ENCODE measurements around the gene TOP1.

TOP1 gene

DNA sequence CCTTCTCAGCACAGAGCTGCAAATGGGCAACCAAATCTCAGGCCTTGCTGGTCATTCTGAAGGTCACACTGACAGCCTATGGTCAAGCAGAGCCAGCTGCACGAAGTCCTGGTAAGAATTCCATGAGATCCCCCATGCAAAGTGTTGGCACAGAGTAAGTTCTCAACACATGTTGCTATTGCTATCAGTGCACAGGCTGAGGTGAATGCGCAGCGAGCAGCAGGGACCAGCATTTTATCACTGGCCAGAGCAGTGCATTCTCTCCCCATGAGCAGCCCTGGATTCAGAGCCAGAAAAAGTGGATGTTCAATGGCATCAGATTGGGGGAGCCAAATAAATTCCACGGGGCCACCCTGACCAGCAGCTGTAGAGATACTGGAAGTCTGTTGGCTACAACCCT is 44.1 kb upstream of the TOP1 start:
- ChIA-PET POLR2A (no interaction called here), CTCF (interaction anchor here (0.6 to 10.9 kb wide), 3 partner anchors 112 to 596 kb away, joined by 4 to 138 read pairs (median 5); partner anchors contain the start of gene LPIN3)

DNA sequence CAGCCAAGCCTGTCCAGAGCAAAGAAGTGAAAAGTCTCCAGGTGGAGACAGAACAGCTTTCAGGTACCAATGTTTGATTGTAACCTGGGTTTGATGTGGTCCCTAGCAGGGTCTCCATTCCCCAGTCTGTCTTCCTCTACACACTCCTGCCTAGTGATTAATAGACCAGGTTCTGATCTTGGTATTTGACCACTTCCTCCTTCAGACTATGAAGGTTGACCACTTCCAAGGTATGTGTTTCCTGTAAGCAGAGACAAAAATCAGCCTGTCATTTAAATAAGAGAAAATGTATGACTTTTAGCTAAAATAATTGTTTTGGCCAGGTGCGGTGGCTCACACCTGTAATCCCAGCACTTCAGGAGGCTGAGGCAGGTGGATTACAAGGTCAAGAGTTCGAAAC is 41.8 kb upstream of the TOP1 start:
- CTCF ChIA-PET: interaction anchor here (0.8 to 10.9 kb wide), 5 partner anchors 18 to 149 kb away, joined by 3 to 138 read pairs (median 12); no protein-coding TSS in a partner anchor
- Histone ChIP-seq H3K36me3 (ENCODE audit: control insufficient read depth in 2 of 2, insufficient read depth in 1 of 2, low read length in 2 of 2) (no peaks in the 10 kb centered on the region), H3K4me1 (ENCODE audit: control insufficient read depth, insufficient read depth, low read length) (no peaks in the 10 kb centered on the region), H3K4me3 (ENCODE audit: low read depth, low read length) (no peak overlapping the region), H3K27ac (ENCODE audit: extremely low read depth, low read depth, low read length) (no peak overlapping the region), H3K9me3 (ENCODE audit: control insufficient read depth, insufficient read depth, low read depth, low read length) (no peaks in the 10 kb centered on the region)
- TF ChIP-seq GLIS1 (tag by site-specific recombination; IDR thresholded peaks at IDR 0.05) (no peak), ZNF660 (tag by site-specific recombination; IDR thresholded peaks at IDR 0.05) (no peak), ZNF354C (tag by site-specific recombination; IDR thresholded peaks at IDR 0.05; ENCODE audit: borderline replicate concordance, low read depth) (no peak), ZNF239 (tag by site-specific recombination; IDR thresholded peaks at IDR 0.05) (no peak), ZNF169 (tag by site-specific recombination; IDR thresholded peaks at IDR 0.05) (no peak), ZNF658 (tag by site-specific recombination; IDR thresholded peaks at IDR 0.05) (no peak), SP7 (tag by site-specific recombination; IDR thresholded peaks at IDR 0.05) (no peak), SCRT2 (tag by site-specific recombination; IDR thresholded peaks at IDR 0.05) (no peak), ZNF510 (tag by site-specific recombination; IDR thresholded peaks at IDR 0.05; ENCODE audit: insufficient replicate concordance) (no peak), OSR2 (tag by site-specific recombination; IDR thresholded peaks at IDR 0.05) (no peak), ZNF701 (tag by site-specific recombination; IDR thresholded peaks at IDR 0.05) (no peak), GFI1B (tag by site-specific recombination; IDR thresholded peaks at IDR 0.05) (no peak), OVOL3 (tag by site-specific recombination; IDR thresholded peaks at IDR 0.05) (no peak), FEZF1 (tag by site-specific recombination; IDR thresholded peaks at IDR 0.05) (no peak)
- TF ChIP-seq, protein P1, sequence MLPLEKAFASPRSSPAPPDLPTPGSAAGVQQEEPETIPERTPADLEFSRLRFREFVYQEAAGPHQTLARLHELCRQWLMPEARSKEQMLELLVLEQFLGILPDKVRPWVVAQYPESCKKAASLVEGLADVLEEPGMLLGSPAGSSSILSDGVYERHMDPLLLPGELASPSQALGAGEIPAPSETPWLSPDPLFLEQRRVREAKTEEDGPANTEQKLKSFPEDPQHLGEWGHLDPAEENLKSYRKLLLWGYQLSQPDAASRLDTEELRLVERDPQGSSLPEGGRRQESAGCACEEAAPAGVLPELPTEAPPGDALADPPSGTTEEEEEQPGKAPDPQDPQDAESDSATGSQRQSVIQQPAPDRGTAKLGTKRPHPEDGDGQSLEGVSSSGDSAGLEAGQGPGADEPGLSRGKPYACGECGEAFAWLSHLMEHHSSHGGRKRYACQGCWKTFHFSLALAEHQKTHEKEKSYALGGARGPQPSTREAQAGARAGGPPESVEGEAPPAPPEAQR (tag by site-specific recombination; IDR thresholded peaks at IDR 0.05): no peak
- TF ChIP-seq, protein P2, sequence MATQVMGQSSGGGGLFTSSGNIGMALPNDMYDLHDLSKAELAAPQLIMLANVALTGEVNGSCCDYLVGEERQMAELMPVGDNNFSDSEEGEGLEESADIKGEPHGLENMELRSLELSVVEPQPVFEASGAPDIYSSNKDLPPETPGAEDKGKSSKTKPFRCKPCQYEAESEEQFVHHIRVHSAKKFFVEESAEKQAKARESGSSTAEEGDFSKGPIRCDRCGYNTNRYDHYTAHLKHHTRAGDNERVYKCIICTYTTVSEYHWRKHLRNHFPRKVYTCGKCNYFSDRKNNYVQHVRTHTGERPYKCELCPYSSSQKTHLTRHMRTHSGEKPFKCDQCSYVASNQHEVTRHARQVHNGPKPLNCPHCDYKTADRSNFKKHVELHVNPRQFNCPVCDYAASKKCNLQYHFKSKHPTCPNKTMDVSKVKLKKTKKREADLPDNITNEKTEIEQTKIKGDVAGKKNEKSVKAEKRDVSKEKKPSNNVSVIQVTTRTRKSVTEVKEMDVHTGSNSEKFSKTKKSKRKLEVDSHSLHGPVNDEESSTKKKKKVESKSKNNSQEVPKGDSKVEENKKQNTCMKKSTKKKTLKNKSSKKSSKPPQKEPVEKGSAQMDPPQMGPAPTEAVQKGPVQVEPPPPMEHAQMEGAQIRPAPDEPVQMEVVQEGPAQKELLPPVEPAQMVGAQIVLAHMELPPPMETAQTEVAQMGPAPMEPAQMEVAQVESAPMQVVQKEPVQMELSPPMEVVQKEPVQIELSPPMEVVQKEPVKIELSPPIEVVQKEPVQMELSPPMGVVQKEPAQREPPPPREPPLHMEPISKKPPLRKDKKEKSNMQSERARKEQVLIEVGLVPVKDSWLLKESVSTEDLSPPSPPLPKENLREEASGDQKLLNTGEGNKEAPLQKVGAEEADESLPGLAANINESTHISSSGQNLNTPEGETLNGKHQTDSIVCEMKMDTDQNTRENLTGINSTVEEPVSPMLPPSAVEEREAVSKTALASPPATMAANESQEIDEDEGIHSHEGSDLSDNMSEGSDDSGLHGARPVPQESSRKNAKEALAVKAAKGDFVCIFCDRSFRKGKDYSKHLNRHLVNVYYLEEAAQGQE (tag by site-specific recombination; IDR thresholded peaks at IDR 0.05): no peak
- TF ChIP-seq, protein P3, sequence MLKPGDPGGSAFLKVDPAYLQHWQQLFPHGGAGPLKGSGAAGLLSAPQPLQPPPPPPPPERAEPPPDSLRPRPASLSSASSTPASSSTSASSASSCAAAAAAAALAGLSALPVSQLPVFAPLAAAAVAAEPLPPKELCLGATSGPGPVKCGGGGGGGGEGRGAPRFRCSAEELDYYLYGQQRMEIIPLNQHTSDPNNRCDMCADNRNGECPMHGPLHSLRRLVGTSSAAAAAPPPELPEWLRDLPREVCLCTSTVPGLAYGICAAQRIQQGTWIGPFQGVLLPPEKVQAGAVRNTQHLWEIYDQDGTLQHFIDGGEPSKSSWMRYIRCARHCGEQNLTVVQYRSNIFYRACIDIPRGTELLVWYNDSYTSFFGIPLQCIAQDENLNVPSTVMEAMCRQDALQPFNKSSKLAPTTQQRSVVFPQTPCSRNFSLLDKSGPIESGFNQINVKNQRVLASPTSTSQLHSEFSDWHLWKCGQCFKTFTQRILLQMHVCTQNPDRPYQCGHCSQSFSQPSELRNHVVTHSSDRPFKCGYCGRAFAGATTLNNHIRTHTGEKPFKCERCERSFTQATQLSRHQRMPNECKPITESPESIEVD (tag by site-specific recombination; IDR thresholded peaks at IDR 0.05): no peak
- POLR2A ChIA-PET: no interaction called here

More for the DNA sequence above, 44.1 kb upstream of the TOP1 start:
- H3K4me3 ChIP-seq (ENCODE audit: low read depth, low read length): no peak overlapping the region
- no peaks in the 10 kb centered on the region for H3K36me3 ChIP-seq (ENCODE audit: control insufficient read depth in 2 of 2, insufficient read depth in 1 of 2, low read length in 2 of 2)
- TF ChIP-seq ZNF138 (tag by site-specific recombination; IDR thresholded peaks at IDR 0.05; ENCODE audit: borderline replicate concordance): no peak
- no peak for TF ChIP-seq HOXA7 (CRISPR knock-in tag; IDR thresholded peaks at IDR 0.05; ENCODE audit: borderline replicate concordance)
- no peak for TF ChIP-seq REPIN1 (tag by site-specific recombination; IDR thresholded peaks at IDR 0.05; ENCODE audit: low read depth)
- no peak for TF ChIP-seq ZNF843 (tag by site-specific recombination; IDR thresholded peaks at IDR 0.05)
- TF ChIP-seq SETDB1 (IDR thresholded peaks at IDR 0.05; ENCODE audit: insufficient read length, low read length): no peak
- TF ChIP-seq MZF1 (tag by site-specific recombination; IDR thresholded peaks at IDR 0.05; ENCODE audit: borderline replicate concordance): no peak
- no peak for TF ChIP-seq ZNF341 (tag by site-specific recombination; IDR thresholded peaks at IDR 0.05; ENCODE audit: low read depth)
- no peak for TF ChIP-seq ZNF391 (tag by site-specific recombination; IDR thresholded peaks at IDR 0.05; ENCODE audit: borderline replicate concordance, low read depth)
- no peaks in the 10 kb centered on the region for H3K4me1 ChIP-seq (ENCODE audit: control insufficient read depth, insufficient read depth, low read length)
- no peaks in the 10 kb centered on the region for H3K9me3 ChIP-seq (ENCODE audit: control insufficient read depth, insufficient read depth, low read depth, low read length)
- H3K27ac ChIP-seq (ENCODE audit: extremely low read depth, low read depth, low read length): no peak overlapping the region

Data from HEK293 (cell line).